Spleen (tissue), 11 donors: ENCODE measurements around the gene ADCY6. TPM values are rescaled to one million over a fixed set of nuclear protein-coding genes. Genes with fewer than 3 reads are reported as not detected.

ENCODE experiments used
- DNase-seq: peaks from one replicate; pipeline ENCODE4 v3.0.0-alpha.2; 2020
- H3K27ac ChIP-seq, 8 donors: fragments of 200-600 bp; sonication (generic) in 7 of 8; 1 replicate in 4 of 8; 2 replicates in 4 of 8; pipeline versions ENCODE4 v1.5.0 to v1.8.0; 2016 to 2021; ENCODE audit warnings: inconsistent platforms in 4 of 8, mild to moderate bottlenecking in 4 of 8, moderate library complexity in 1 of 8
- H3K27me3 ChIP-seq, 7 donors: fragments of 200-600 bp; sonication (generic) in 6 of 7; replicated peaks in 1 of 7; 1 replicate in 4 of 7; 2 replicates in 3 of 7; pipeline versions ENCODE4 v1.5.0 to v1.8.0; 2016 to 2021; ENCODE audit warnings: inconsistent platforms in 3 of 7, mild to moderate bottlenecking in 1 of 7
- H3K36me3 ChIP-seq, 6 donors: fragments of 200-600 bp; sonication (generic) in 5 of 6; 1 replicate in 4 of 6; 2 replicates in 2 of 6; pipeline versions ENCODE4 v1.5.0 to v1.8.0; 2016 to 2021; ENCODE audit warnings: inconsistent platforms in 2 of 6
- H3K4me1 ChIP-seq, 6 donors: fragments of 200-600 bp; sonication (generic) in 5 of 6; 1 replicate in 3 of 6; 2 replicates in 3 of 6; pipeline versions ENCODE4 v1.5.0 to v1.8.0; 2016 to 2021; ENCODE audit warnings: inconsistent platforms in 3 of 6
- H3K4me3 ChIP-seq, 8 donors: fragments of 200-600 bp; sonication (generic) in 7 of 8; 1 replicate in 4 of 8; 2 replicates in 4 of 8; pipeline versions ENCODE4 v1.5.0 to v1.8.0; 2016 to 2021; ENCODE audit warnings: inconsistent platforms in 4 of 8, mild to moderate bottlenecking in 4 of 8, moderate library complexity in 2 of 8
- H3K9me3 ChIP-seq, 8 donors: fragments of 200-600 bp; sonication (generic) in 7 of 8; 1 replicate in 4 of 8; 2 replicates in 4 of 8; pipeline versions ENCODE4 v1.5.0 to v1.8.0; 2016 to 2021; ENCODE audit warnings: inconsistent platforms in 4 of 8
- CTCF ChIP-seq, 11 experiments: fragments of 200-600 bp in 7 of 11; fragments of 450-650 bp in 4 of 11; sonication (generic) in 4 of 11; IDR thresholded peaks in 8 of 11; conservative IDR thresholded peaks in 3 of 11; 1 replicate in 7 of 11; 2 replicates in 4 of 11; pipeline versions ENCODE4 v1.4.0 to v1.8.0; 2016 to 2021; ENCODE audit warnings: antibody characterized with exemption in 11 of 11, inconsistent platforms in 4 of 11, mild to moderate bottlenecking in 1 of 11
- POLR2A ChIP-seq, 3 donors: fragments of 450-650 bp; IDR thresholded peaks; one replicate each; pipeline ENCODE4 v1.5.1; 2017; ENCODE audit warnings: antibody characterized with exemption in 3 of 3, mild to moderate bottlenecking in 1 of 3
- POLR2AphosphoS5 ChIP-seq, 3 donors: sonication (generic); formaldehyde crosslinking; IDR thresholded peaks; one replicate each; pipeline ENCODE4 v1.5.1; 2017; ENCODE audit warnings: antibody characterized with exemption in 3 of 3
- WGBS, 5 donors: extraction: QIAGEN DNeasy Blood & Tissue Kit in 3 of 5; methylation state at CpG; one replicate each; pipeline versions ENCODE4 v1.1.5 to v1.1.7; 2013 to 2018; 5-methylcytosine and 5-hydroxymethylcytosine counted together
- intact Hi-C: fragments of 100-400 bp; cut with DNase I; formaldehyde crosslinking; loops from one replicate; pipeline ENCODE4 v1.15.0; 2023; ENCODE audit warnings: low total_unique reads
- polyA plus RNA-seq, 3 donors: library from polyadenylated mRNA; stranded (reverse); fragments of 200-250 nt; gene quantifications; one replicate each; pipeline ENCODE4 v1.2.1, GENCODE V29; 2013
- total RNA-seq, 7 donors: library from RNA; depleted of rRNA in 3 of 7; stranded (reverse); fragments of >200 nt in 3 of 7; fragmentation: NEBNext Ultra II Directional in 4 of 7; extraction: Animal tissue kit (Norgen Biotek cat#: 25700) in 4 of 7; gene quantifications; one replicate each; pipeline versions ENCODE4 v1.1.0 to v1.2.1, GENCODE V29; 2016 to 2021
- donor health status: healthy with polysubstance abuse.
- donor health status: DM: no; HTN: no; CAD: no; lungs with moderate emphysema.
- donor health status: DM: no; HTN: no; CAD: no.
- donor health status: Bipolar disorder and iron deficiency.
- donor health status: healthy.
- donor health status: DM: no; HTN: no; CAD: no.
- donor health status: DM: yes; HTN: yes; CAD: no.

The ADCY6 gene
- total and polyA plus RNA-seq, 10 donors, result 1.6 to 20.4 (median 13.7) TPM

GRCh38 chr12:48823281-48823680 is 34.4 kb upstream of the ADCY6 start:
- no peak overlapping the region for H3K27ac ChIP-seq
- peaks cover 0 to 16% (median 7%) of the 10 kb centered on the region in 6 donors for H3K4me1 ChIP-seq
- H3K36me3 ChIP-seq, result peaks cover 0 to 24% (median 8%) of the 10 kb centered on the region in 6 donors
- H3K9me3 ChIP-seq, result no peaks in the 10 kb centered on the region
- intact Hi-C loops, result no loop called here
- no peak for DNase-seq
- peaks cover 0 to 13% (median 0%) of the 10 kb centered on the region in 7 donors for H3K27me3 ChIP-seq
- TF ChIP-seq CTCF (IDR thresholded peaks at IDR 0.05 in 8 of 11, conservative IDR thresholded peaks at IDR 0.05 in 3 of 11) (no peak), POLR2AphosphoS5 (IDR thresholded peaks at IDR 0.05) (no peak), POLR2A (IDR thresholded peaks at IDR 0.05) (no peak)
- WGBS, 5 donors, result 88 to 97% (median 90%) methylated on average over 9 to 11 of the region's 11 CpGs
- no peak overlapping the region for H3K4me3 ChIP-seq

- intact Hi-C loops, result no loop called here
- Histone ChIP-seq H3K27me3 (peaks cover 0 to 19% (median 0%) of the 10 kb centered on the region in 7 donors), H3K27ac (no peak overlapping the region), H3K36me3 (peaks cover 0 to 19% (median 2%) of the 10 kb centered on the region in 6 donors), H3K4me3 (no peak overlapping the region), H3K4me1 (peaks cover 0 to 21% (median 12%) of the 10 kb centered on the region in 6 donors), H3K9me3 (no peaks in the 10 kb centered on the region)
- whole genome bisulfite sequencing, 5 donors, result 68 to 85% (median 80%) methylated on average over 2 of the region's 2 CpGs
- TF ChIP-seq CTCF (IDR thresholded peaks at IDR 0.05 in 8 of 11, conservative IDR thresholded peaks at IDR 0.05 in 3 of 11) (no peak), POLR2AphosphoS5 (IDR thresholded peaks at IDR 0.05) (no peak), POLR2A (IDR thresholded peaks at IDR 0.05) (no peak)
- DNase-seq, result no peak
These were observed 33.8 kb upstream of the ADCY6 start for GRCh38 chr12:48822711-48823110.

GRCh38 chr12:48822139-48822538 is 33.2 kb upstream of the ADCY6 start:
- peaks cover 0 to 13% (median 0%) of the 10 kb centered on the region in 6 donors for H3K36me3 ChIP-seq
- WGBS, 5 donors, result 84 to 93% (median 90%) methylated on average over 5 of the region's 5 CpGs

More at GRCh38 chr12:48822139-48822538, 33.2 kb upstream of the ADCY6 start:
- no peak for DNase-seq
- intact Hi-C loops, result no loop called here
- Histone ChIP-seq H3K9me3 (no peaks in the 10 kb centered on the region), H3K4me1 (peaks cover 0 to 27% (median 16%) of the 10 kb centered on the region in 6 donors), H3K27ac (no peak overlapping the region), H3K4me3 (no peak overlapping the region), H3K27me3 (peaks cover 0 to 25% (median 1%) of the 10 kb centered on the region in 7 donors)
- no peak for TF ChIP-seq POLR2A (IDR thresholded peaks at IDR 0.05)
- no peak for TF ChIP-seq CTCF (IDR thresholded peaks at IDR 0.05 in 8 of 11, conservative IDR thresholded peaks at IDR 0.05 in 3 of 11)
- no peak for TF ChIP-seq POLR2AphosphoS5 (IDR thresholded peaks at IDR 0.05)
